ENCODE data around the gene PKHD1.
A peak's percentile ranks its signal among the peaks of the same experiment; 100 is the strongest.

DNA sequence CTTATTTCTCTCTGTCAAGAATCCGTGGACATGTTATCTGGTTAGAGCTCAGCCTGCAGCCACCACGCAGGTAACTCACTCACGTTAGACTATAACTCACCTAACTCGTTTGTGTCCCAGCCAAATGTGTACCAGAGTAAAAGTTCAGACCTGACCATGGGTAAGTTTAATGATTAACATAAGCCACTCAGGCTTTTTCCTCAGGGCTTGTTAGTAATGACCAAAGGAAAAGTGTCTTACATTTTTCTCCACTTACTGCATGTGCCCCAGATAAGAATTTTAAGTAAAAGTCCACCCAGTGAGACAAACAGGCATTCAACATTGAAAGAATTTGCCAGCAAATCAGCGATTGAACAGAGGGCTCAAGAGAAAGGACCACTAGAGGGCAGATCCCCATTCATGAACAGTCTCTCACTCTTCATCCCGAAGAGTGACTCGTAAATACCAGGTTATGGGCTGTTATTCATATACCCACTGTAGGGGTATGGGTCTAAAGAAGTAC is at the start of gene PKHD1:
- TF ChIP-seq, protein P1, sequence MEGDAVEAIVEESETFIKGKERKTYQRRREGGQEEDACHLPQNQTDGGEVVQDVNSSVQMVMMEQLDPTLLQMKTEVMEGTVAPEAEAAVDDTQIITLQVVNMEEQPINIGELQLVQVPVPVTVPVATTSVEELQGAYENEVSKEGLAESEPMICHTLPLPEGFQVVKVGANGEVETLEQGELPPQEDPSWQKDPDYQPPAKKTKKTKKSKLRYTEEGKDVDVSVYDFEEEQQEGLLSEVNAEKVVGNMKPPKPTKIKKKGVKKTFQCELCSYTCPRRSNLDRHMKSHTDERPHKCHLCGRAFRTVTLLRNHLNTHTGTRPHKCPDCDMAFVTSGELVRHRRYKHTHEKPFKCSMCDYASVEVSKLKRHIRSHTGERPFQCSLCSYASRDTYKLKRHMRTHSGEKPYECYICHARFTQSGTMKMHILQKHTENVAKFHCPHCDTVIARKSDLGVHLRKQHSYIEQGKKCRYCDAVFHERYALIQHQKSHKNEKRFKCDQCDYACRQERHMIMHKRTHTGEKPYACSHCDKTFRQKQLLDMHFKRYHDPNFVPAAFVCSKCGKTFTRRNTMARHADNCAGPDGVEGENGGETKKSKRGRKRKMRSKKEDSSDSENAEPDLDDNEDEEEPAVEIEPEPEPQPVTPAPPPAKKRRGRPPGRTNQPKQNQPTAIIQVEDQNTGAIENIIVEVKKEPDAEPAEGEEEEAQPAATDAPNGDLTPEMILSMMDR (IDR thresholded peaks at IDR 0.05) = peak; percentile 54
- TF ChIP-seq, protein P2, sequence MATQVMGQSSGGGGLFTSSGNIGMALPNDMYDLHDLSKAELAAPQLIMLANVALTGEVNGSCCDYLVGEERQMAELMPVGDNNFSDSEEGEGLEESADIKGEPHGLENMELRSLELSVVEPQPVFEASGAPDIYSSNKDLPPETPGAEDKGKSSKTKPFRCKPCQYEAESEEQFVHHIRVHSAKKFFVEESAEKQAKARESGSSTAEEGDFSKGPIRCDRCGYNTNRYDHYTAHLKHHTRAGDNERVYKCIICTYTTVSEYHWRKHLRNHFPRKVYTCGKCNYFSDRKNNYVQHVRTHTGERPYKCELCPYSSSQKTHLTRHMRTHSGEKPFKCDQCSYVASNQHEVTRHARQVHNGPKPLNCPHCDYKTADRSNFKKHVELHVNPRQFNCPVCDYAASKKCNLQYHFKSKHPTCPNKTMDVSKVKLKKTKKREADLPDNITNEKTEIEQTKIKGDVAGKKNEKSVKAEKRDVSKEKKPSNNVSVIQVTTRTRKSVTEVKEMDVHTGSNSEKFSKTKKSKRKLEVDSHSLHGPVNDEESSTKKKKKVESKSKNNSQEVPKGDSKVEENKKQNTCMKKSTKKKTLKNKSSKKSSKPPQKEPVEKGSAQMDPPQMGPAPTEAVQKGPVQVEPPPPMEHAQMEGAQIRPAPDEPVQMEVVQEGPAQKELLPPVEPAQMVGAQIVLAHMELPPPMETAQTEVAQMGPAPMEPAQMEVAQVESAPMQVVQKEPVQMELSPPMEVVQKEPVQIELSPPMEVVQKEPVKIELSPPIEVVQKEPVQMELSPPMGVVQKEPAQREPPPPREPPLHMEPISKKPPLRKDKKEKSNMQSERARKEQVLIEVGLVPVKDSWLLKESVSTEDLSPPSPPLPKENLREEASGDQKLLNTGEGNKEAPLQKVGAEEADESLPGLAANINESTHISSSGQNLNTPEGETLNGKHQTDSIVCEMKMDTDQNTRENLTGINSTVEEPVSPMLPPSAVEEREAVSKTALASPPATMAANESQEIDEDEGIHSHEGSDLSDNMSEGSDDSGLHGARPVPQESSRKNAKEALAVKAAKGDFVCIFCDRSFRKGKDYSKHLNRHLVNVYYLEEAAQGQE (IDR thresholded peaks at IDR 0.05; ENCODE audit: insufficient read depth in 1 of 2, low read depth in 2 of 2, low read length in 1 of 2) = no peak
- no peak for TF ChIP-seq POLR2AphosphoS5 (IDR thresholded peaks at IDR 0.05; ENCODE audit: low read depth, low read length)
